Adrenal gland (tissue), 5 donors: Measurements from ENCODE around the gene CHAMP1.

Experiments
- POLR2A ChIP-seq, 2 donors: fragments of 450-650 bp; IDR thresholded peaks; one replicate each; pipeline ENCODE4 v1.6.1; 2017; ENCODE audit warnings: antibody characterized with exemption in 2 of 2, mild to moderate bottlenecking in 2 of 2, moderate library complexity in 1 of 2
- TF ChIP-seq, protein P1 (sequence below), 6 experiments: fragments of 450-650 bp in 4 of 6; fragments of 200-600 bp in 2 of 6; sonication (generic) in 1 of 6; IDR thresholded peaks; 1 replicate in 5 of 6; 2 replicates in 1 of 6; pipeline versions ENCODE4 v1.5.1 to v1.8.0; 2016 to 2021; ENCODE audit warnings: antibody characterized with exemption in 6 of 6, mild to moderate bottlenecking in 2 of 6, moderate library complexity in 1 of 6
- donor health status: DM: no; HTN: no; CAD: no.

- TF ChIP-seq, protein P1, sequence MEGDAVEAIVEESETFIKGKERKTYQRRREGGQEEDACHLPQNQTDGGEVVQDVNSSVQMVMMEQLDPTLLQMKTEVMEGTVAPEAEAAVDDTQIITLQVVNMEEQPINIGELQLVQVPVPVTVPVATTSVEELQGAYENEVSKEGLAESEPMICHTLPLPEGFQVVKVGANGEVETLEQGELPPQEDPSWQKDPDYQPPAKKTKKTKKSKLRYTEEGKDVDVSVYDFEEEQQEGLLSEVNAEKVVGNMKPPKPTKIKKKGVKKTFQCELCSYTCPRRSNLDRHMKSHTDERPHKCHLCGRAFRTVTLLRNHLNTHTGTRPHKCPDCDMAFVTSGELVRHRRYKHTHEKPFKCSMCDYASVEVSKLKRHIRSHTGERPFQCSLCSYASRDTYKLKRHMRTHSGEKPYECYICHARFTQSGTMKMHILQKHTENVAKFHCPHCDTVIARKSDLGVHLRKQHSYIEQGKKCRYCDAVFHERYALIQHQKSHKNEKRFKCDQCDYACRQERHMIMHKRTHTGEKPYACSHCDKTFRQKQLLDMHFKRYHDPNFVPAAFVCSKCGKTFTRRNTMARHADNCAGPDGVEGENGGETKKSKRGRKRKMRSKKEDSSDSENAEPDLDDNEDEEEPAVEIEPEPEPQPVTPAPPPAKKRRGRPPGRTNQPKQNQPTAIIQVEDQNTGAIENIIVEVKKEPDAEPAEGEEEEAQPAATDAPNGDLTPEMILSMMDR (IDR thresholded peaks at IDR 0.05): no peak
- TF ChIP-seq POLR2A (IDR thresholded peaks at IDR 0.05): no peak
Measured at GRCh38 chr13:114334305-114335053, 20.2 kb downstream of the CHAMP1 start.
